GM12878 (cell line): ENCODE data around the gene RPS6KA5. TPM values are rescaled to one million over a fixed set of nuclear protein-coding genes. Genes with fewer than 3 reads are reported as not detected.

Experiments
- ATAC-seq: fragments of 200-7000 bp; cut with Tn5 transposase; 3 replicates; pipeline ENCODE4 v1.9.1; 2020; ENCODE audit warnings: mild to moderate bottlenecking, moderate library complexity
- BruUV-seq: library from RNA; stranded (reverse); fragments of 400-500 nt; replicated peaks from 2 replicates; lab custom pipeline; 2021; lab: Mats Ljungman, UMichigan
- CTCF ChIA-PET: fragments of 300-600 bp; sonication (Branson Sonifier 250); formaldehyde crosslinking; extraction: SDS; loops from one replicate; lab custom pipeline; 2021; ENCODE audit warnings: inconsistent platforms; lab: Yijun Ruan, JAX
- POLR2A ChIA-PET: fragments of 350-600 bp; formaldehyde crosslinking; extraction: SDS; loops from one replicate; lab custom pipeline; 2021; ENCODE audit warnings: inconsistent platforms; lab: Charles Lee
- RAD21 ChIA-PET: fragments of 300-600 bp; sonication (Branson Sonifier 250); formaldehyde crosslinking; loops from one replicate; lab custom pipeline; 2023; ENCODE audit warnings: antibody characterized with exemption; ENCODE audit not compliant: unreplicated experiment; lab: Charles Lee
- SMC1A ChIA-PET: fragments of 300-600 bp; sonication (Branson Sonifier 250); formaldehyde crosslinking; loops from one replicate; lab custom pipeline; 2023; ENCODE audit not compliant: unreplicated experiment, uncharacterized antibody; lab: Charles Lee
- DNase-seq: peaks from one replicate; pipeline ENCODE4 v3.0.0-alpha.2; 2011; ENCODE audit warnings: low read depth, low spot score
- FAIRE-seq: peaks from 3 replicates; lab custom pipeline; 2011; peaks lifted over from hg19 to GRCh38; lab: Jason Lieb, UNC
- H2AFZ ChIP-seq: 2 replicates; pipeline ENCODE4 v1.6.0; 2011; ENCODE audit warnings: low read depth, low read length, control low read depth; ENCODE audit not compliant: control insufficient read depth
- H3K27ac ChIP-seq: 2 replicates; pipeline ENCODE4 v1.5.1; 2011; ENCODE audit warnings: control low read depth; ENCODE audit not compliant: control insufficient read depth, insufficient read depth
- H3K27me3 ChIP-seq, 2 experiments: replicated peaks in 1 of 2; 2 replicates each; pipeline versions ENCODE4 v1.6.0 to v1.6.1; 2011; ENCODE audit warnings: low read length in 1 of 2; ENCODE audit not compliant: control insufficient read depth in 2 of 2, insufficient read depth in 2 of 2
- H3K36me3 ChIP-seq, 2 experiments: 2 replicates each; pipeline ENCODE4 v1.5.1; 2011; ENCODE audit warnings: low read length in 1 of 2; ENCODE audit not compliant: control insufficient read depth in 2 of 2, insufficient read depth in 2 of 2
- H3K4me1 ChIP-seq: 2 replicates; pipeline ENCODE4 v1.6.1; 2011; ENCODE audit warnings: mild to moderate bottlenecking, low read length, moderate library complexity, mixed read lengths; ENCODE audit not compliant: control insufficient read depth, insufficient read depth
- H3K4me2 ChIP-seq: 2 replicates; pipeline ENCODE4 v1.6.0; 2011; ENCODE audit warnings: control low read depth; ENCODE audit not compliant: control insufficient read depth, insufficient read depth
- H3K4me3 ChIP-seq: fragments of 200-600 bp; sonication (generic); 2 replicates; pipeline ENCODE4 v1.5.1; 2016
- H3K79me2 ChIP-seq: 2 replicates; pipeline ENCODE4 v1.6.0; 2011; ENCODE audit warnings: low read length; ENCODE audit not compliant: control insufficient read depth, insufficient read depth
- H3K9ac ChIP-seq: 2 replicates; pipeline ENCODE4 v1.8.0; 2011; ENCODE audit warnings: low read length, control low read depth, mixed read lengths; ENCODE audit not compliant: control insufficient read depth, insufficient read depth
- H3K9me3 ChIP-seq: replicated peaks from 3 replicates; pipeline ENCODE4 v1.5.1; 2011; ENCODE audit warnings: mild to moderate bottlenecking, low read length; ENCODE audit not compliant: control insufficient read depth, insufficient read depth
- H4K20me1 ChIP-seq: 2 replicates; pipeline ENCODE4 v1.6.0; 2011; ENCODE audit not compliant: control insufficient read depth, insufficient read depth
- CEBPZ ChIP-seq: fragments of 150-350 bp; IDR thresholded peaks from 2 replicates; pipeline ENCODE4 v1.6.1; 2016; ENCODE audit warnings: low read depth, low read length
- FOS ChIP-seq: IDR thresholded peaks from 3 replicates; pipeline ENCODE4 v1.6.1; 2011; ENCODE audit warnings: borderline replicate concordance; ENCODE audit not compliant: insufficient read length; ENCODE audit errors: extremely low read depth
- IKZF2 ChIP-seq, 2 experiments: fragments of 450-650 bp; IDR thresholded peaks; 2 replicates each; pipeline ENCODE4 v1.6.1; 2017; ENCODE audit warnings: mild to moderate bottlenecking in 2 of 2, moderate library complexity in 2 of 2
- LARP7 ChIP-seq: fragments of 450-650 bp; IDR thresholded peaks from 2 replicates; pipeline ENCODE4 v1.6.1; 2017; ENCODE audit warnings: mild to moderate bottlenecking
- MEF2A ChIP-seq: IDR thresholded peaks from 2 replicates; pipeline ENCODE4 v1.6.1; 2011; ENCODE audit warnings: low read depth, mild to moderate bottlenecking, low read length, moderate library complexity; ENCODE audit not compliant: insufficient read depth
- NRF1 ChIP-seq: conservative IDR thresholded peaks from 2 replicates; pipeline ENCODE4 v1.6.1; 2011; ENCODE audit warnings: mild to moderate bottlenecking, low read depth, low read length, improper control_type of control experiment
- POLR2AphosphoS2 ChIP-seq: IDR thresholded peaks from 2 replicates; pipeline ENCODE4 v1.6.1; 2011; ENCODE audit warnings: low read depth, mild to moderate bottlenecking, low read length, improper control_type of control experiment, moderate library complexity
- RUNX3 ChIP-seq: IDR thresholded peaks from 2 replicates; pipeline ENCODE4 v1.6.1; 2012; ENCODE audit warnings: low read length, inconsistent platforms
- STAT3 ChIP-seq: IDR thresholded peaks from 2 replicates; pipeline ENCODE4 v1.6.1; 2011; ENCODE audit warnings: low read depth, low read length, improper control_type of control experiment
- TBL1XR1 ChIP-seq: IDR thresholded peaks from 2 replicates; pipeline ENCODE4 v1.6.1; 2012; ENCODE audit warnings: low read depth, low read length, improper control_type of control experiment
- USF2 ChIP-seq: IDR thresholded peaks from 2 replicates; pipeline ENCODE4 v1.6.1; 2011; ENCODE audit warnings: low read depth, low read length, improper control_type of control experiment, borderline replicate concordance
- WGBS: methylation state at CpG from one replicate; pipeline ENCODE4 v1.1.6; 2016; ENCODE audit warnings: low lambda C conversion rate; ENCODE audit not compliant: insufficient replicate concordance, insufficient coverage; ENCODE audit errors: missing lambda C conversion rate; 5-methylcytosine and 5-hydroxymethylcytosine counted together
- in situ Hi-C: fragments of 300-500 bp; cut with MboI; formaldehyde crosslinking; loops from 9 replicates; pipeline ENCODE4 v1.14.3; 2018; ENCODE audit warnings: mixed read lengths
- intact Hi-C: fragments of 100-400 bp; cut with micrococcal nuclease; formaldehyde crosslinking; loops from one replicate; pipeline ENCODE4 v1.14.2; 2022; ENCODE audit not compliant: unreplicated experiment
- polyA plus RNA-seq, 11 experiments: library from polyadenylated mRNA; depleted of rRNA in 4 of 11; unstranded in 6 of 11; stranded (reverse) in 5 of 11; fragments of >200 nt; fragmentation: Nextera tagmentation in 4 of 11; fragmentation: Illumina TruSeq in 1 of 11; extraction: Ambion mirVana in 4 of 11; extraction: Trizol in 1 of 11; gene quantifications; 1 replicate in 1 of 11; 2 replicates in 10 of 11; pipeline versions ENCODE4 v1.2.1 to v1.2.3, GENCODE V29; 2011 to 2016; ENCODE audit warnings: inconsistent platforms in 2 of 11, missing spikeins in 2 of 11, low read depth in 1 of 11
- total RNA-seq, 4 experiments: library from RNA; depleted of rRNA in 3 of 4; stranded (reverse); fragments of >200 nt in 3 of 4; fragmentation: Illumina TruSeq in 1 of 4; extraction: Trizol in 1 of 4; gene quantifications; 2 replicates each; pipeline versions ENCODE4 v1.2.1 to v1.2.3, GENCODE V29; 2013 to 2021

Gene RPS6KA5
- total and polyA plus RNA-seq, 10 of the 15 experiments (the other 5 are each of a cell fraction or from before 2014, with no cell fraction given), result 1.4 to 7.0 (median 3.7) TPM

GRCh38 chr14:90831821-90832220 lies 228.6 kb downstream of the RPS6KA5 start:
- ChIA-PET CTCF (no interaction called here), POLR2A (no interaction called here), SMC1A (no interaction called here), RAD21 (no interaction called here)
- Histone ChIP-seq H3K9ac (no peak overlapping the region), H3K4me3 (no peak overlapping the region), H3K4me1 (peaks cover 12% of the 10 kb centered on the region), H3K27ac (no peak overlapping the region), H3K36me3 (no peaks in the 10 kb centered on the region), H3K79me2 (no peaks in the 10 kb centered on the region), H4K20me1 (no peaks in the 10 kb centered on the region), H2AFZ (no peak overlapping the region), H3K9me3 (peaks cover 2% of the 10 kb centered on the region; the same call in 2 of the 3 replicates), H3K4me2 (no peak overlapping the region), H3K27me3 (no peaks in the 10 kb centered on the region)
- ATAC-seq (no peak), DNase-seq (no peak), FAIRE-seq (no peak)
- 96% methylated on average over 10 of the region's 10 CpGs for WGBS
- TF ChIP-seq FOS, result no peak
- TF ChIP-seq IKZF2 (IDR thresholded peaks at IDR 0.05), result no peak
- no peak for TF ChIP-seq POLR2AphosphoS2
- TF ChIP-seq LARP7, result no peak
- TF ChIP-seq TBL1XR1, result no peak
- TF ChIP-seq MEF2A, result no peak
- no peak for TF ChIP-seq STAT3
- no peak for TF ChIP-seq CEBPZ
- no peak for TF ChIP-seq USF2
- TF ChIP-seq RUNX3, result no peak
- TF ChIP-seq NRF1, result no peak
- intact Hi-C loops, result no loop called here
- no TSS peak for BruUV-seq
- in situ Hi-C loops, result no loop called here
